ENCODE data around the gene ZCCHC9. TPM values are rescaled to one million over a fixed set of nuclear protein-coding genes. Genes with fewer than 3 reads are reported as not detected.
"Not testable (repeated sequence)": the region's sequence is repeated elsewhere in the genome, so short reads cannot be mapped to it uniquely, and the experiment has no call there.

ZCCHC9 gene
- total RNA-seq, 1 donor from 2014 or later: 20.0 TPM

DNA sequence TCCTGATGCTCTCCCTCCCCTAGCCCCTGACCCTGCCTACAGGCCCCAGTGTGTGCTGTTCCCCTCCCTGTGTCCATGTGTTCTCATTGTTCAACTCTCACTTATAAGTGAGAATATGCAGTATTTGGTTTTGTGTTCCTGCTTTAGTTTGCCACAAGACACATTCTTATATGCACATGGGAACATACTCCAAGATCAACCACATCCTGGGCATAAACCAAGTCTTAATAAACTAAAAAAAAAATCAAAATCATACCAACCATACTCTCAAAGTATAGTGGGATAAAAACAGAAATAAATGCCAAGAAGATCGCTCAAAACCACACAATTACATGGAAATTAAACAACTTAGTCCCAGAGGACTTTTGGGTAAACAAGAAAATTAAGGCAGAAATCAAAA lies 11.2 kb upstream of the ZCCHC9 start:
- TF ChIP-seq, protein P1, sequence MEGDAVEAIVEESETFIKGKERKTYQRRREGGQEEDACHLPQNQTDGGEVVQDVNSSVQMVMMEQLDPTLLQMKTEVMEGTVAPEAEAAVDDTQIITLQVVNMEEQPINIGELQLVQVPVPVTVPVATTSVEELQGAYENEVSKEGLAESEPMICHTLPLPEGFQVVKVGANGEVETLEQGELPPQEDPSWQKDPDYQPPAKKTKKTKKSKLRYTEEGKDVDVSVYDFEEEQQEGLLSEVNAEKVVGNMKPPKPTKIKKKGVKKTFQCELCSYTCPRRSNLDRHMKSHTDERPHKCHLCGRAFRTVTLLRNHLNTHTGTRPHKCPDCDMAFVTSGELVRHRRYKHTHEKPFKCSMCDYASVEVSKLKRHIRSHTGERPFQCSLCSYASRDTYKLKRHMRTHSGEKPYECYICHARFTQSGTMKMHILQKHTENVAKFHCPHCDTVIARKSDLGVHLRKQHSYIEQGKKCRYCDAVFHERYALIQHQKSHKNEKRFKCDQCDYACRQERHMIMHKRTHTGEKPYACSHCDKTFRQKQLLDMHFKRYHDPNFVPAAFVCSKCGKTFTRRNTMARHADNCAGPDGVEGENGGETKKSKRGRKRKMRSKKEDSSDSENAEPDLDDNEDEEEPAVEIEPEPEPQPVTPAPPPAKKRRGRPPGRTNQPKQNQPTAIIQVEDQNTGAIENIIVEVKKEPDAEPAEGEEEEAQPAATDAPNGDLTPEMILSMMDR (conservative IDR thresholded peaks at IDR 0.05; ENCODE audit: low read depth, low read length): no peak
- no peak overlapping the region for H3K4me3 ChIP-seq (ENCODE audit: low read depth, low read length)
- DNase-seq (ENCODE audit: low read depth): no peak

GRCh38 chr5:81292130-81292529 lies 9.3 kb upstream of the ZCCHC9 start:
- DNase-seq (ENCODE audit: low read depth): no peak
- no peak overlapping the region for H3K4me3 ChIP-seq (ENCODE audit: low read depth, low read length)
- TF ChIP-seq, protein P1 (conservative IDR thresholded peaks at IDR 0.05; ENCODE audit: low read depth, low read length): no peak

DNA sequence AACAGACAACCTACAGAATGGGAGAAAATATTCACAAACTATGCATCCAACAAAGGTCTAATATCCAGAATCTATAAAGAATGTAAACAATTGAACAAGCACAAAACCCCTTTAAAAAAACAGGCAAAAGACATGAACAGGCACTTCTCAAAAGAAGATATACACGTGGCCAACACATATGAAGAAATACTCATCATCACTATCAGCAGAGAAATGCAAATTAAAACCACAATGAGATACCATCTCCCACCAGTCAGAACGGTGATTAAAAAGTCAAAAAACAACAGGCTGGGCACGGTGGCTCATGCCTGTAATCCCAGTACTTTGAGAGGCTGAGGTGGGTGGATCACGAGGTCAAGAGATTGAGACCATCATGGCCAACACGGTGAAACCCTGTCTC lies 7.4 kb upstream of the ZCCHC9 start:
- H3K4me3 ChIP-seq (ENCODE audit: low read depth, low read length); DNase-seq (ENCODE audit: low read depth): not testable (repeated sequence)

- no peak overlapping the region for H3K4me3 ChIP-seq (ENCODE audit: low read depth, low read length)
- TF ChIP-seq, protein P1 (conservative IDR thresholded peaks at IDR 0.05; ENCODE audit: low read depth, low read length): no peak
- no peak for DNase-seq (ENCODE audit: low read depth)
These were observed 3.9 kb upstream of the ZCCHC9 start for GRCh38 chr5:81297531-81297930.

GRCh38 chr5:81300921-81301270 lies 491 bp upstream of the ZCCHC9 start:
- TF ChIP-seq, protein P1 (conservative IDR thresholded peaks at IDR 0.05; ENCODE audit: low read depth, low read length): no peak
- no peak for DNase-seq (ENCODE audit: low read depth)
- peak overlapping the region; percentile 73 for H3K4me3 ChIP-seq (ENCODE audit: low read depth, low read length)

- no peak for DNase-seq (ENCODE audit: low read depth)
- TF ChIP-seq, protein P1 (conservative IDR thresholded peaks at IDR 0.05; ENCODE audit: low read depth, low read length): no peak
- H3K4me3 ChIP-seq (ENCODE audit: low read depth, low read length): peak overlapping the region; percentile 73
These were observed 1.2 kb downstream of the ZCCHC9 start for GRCh38 chr5:81302596-81302995.

- TF ChIP-seq, protein P1 (conservative IDR thresholded peaks at IDR 0.05; ENCODE audit: low read depth, low read length): no peak
- no peak overlapping the region for H3K4me3 ChIP-seq (ENCODE audit: low read depth, low read length)
- no peak for DNase-seq (ENCODE audit: low read depth)
These were observed 2.2 kb downstream of the ZCCHC9 start for GRCh38 chr5:81303563-81303962.

DNA sequence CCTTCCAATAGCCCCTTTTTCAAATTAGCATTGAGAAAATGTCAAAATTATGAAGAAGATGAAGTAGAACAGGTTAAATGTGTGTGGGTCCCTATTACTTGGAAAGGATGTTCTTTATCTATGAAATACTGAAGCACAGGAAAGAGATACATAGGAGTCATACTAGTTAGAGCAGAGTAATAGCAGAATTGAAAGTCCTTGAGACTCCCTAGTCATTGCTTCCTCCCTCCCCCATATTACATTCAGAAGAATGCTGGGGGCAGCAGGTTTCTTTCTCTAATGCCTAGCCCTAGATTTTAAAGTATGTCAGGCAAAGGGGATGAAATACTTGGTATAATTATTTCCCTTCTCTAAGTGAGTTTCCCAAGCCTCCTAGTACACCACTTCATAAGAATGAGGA lies 4.4 kb downstream of the ZCCHC9 start:
- H3K4me3 ChIP-seq (ENCODE audit: low read depth, low read length): no peak overlapping the region
- TF ChIP-seq, protein P1 (conservative IDR thresholded peaks at IDR 0.05; ENCODE audit: low read depth, low read length): no peak
- DNase-seq (ENCODE audit: low read depth): no peak
